CD8-positive, alpha-beta memory T cell (primary cell): Measurements from ENCODE around the gene CFL1. TPM values are rescaled to one million over a fixed set of nuclear protein-coding genes. Genes with fewer than 3 reads are reported as not detected.

Source experiments
- CTCF ChIA-PET: fragments of 350-600 bp; sonication (Branson Sonifier 250); formaldehyde crosslinking; loops from one replicate; lab custom pipeline; 2021; ENCODE audit warnings: antibody characterized with exemption; lab: Charles Lee
- POLR2A ChIA-PET: fragments of 350-600 bp; sonication (Branson Sonifier 250); formaldehyde crosslinking; loops from one replicate; lab custom pipeline; 2021; ENCODE audit warnings: antibody characterized with exemption; lab: Charles Lee
- DNase-seq, 5 donors: peaks; one replicate each; pipeline versions ENCODE4 v3.0.0 to v3.0.0-alpha.2; 2020 to 2022; ENCODE audit warnings: mixed read lengths in 1 of 5
- H3K27ac ChIP-seq: one replicate; pipeline ENCODE4 v1.7.0; 2013; ENCODE audit warnings: low read depth, mild to moderate bottlenecking, low read length, moderate library complexity
- H3K27me3 ChIP-seq: 2 replicates; pipeline ENCODE4 v1.7.0; 2013; ENCODE audit warnings: low read length, mild to moderate bottlenecking; ENCODE audit not compliant: insufficient read depth, poor library complexity, severe bottlenecking
- H3K36me3 ChIP-seq: 2 replicates; pipeline ENCODE4 v1.7.0; 2013; ENCODE audit warnings: mild to moderate bottlenecking, low read length, moderate library complexity; ENCODE audit not compliant: insufficient read depth
- H3K4me1 ChIP-seq: 2 replicates; pipeline ENCODE4 v1.7.0; 2013; ENCODE audit warnings: mild to moderate bottlenecking, low read length, moderate library complexity; ENCODE audit not compliant: insufficient read depth
- H3K4me3 ChIP-seq: 2 replicates; pipeline ENCODE4 v1.7.0; 2013; ENCODE audit warnings: mild to moderate bottlenecking, low read length
- H3K9me3 ChIP-seq: 2 replicates; pipeline ENCODE4 v1.7.0; 2013; ENCODE audit warnings: mild to moderate bottlenecking, low read length
- H3K27ac Mint-ChIP-seq, 8 donors: one replicate each; pipeline ENCODE4 v1.8.0; 2020 to 2021; ENCODE audit warnings: mixed read lengths in 8 of 8, mild to moderate bottlenecking in 6 of 8, inconsistent platforms in 3 of 8, moderate library complexity in 3 of 8
- H3K27me3 Mint-ChIP-seq, 2 donors: one replicate each; pipeline ENCODE4 v1.8.0; 2020 to 2021; ENCODE audit warnings: mixed read lengths in 2 of 2, mild to moderate bottlenecking in 1 of 2, moderate library complexity in 1 of 2
- H3K36me3 Mint-ChIP-seq, 3 donors: one replicate each; pipeline ENCODE4 v1.8.0; 2020 to 2021; ENCODE audit warnings: mixed read lengths in 3 of 3, inconsistent platforms in 1 of 3, mild to moderate bottlenecking in 1 of 3
- H3K4me1 Mint-ChIP-seq, 3 donors: one replicate each; pipeline ENCODE4 v1.8.0; 2020 to 2021; ENCODE audit warnings: mixed read lengths in 3 of 3, inconsistent platforms in 1 of 3, mild to moderate bottlenecking in 1 of 3
- H3K4me3 Mint-ChIP-seq, 7 donors: one replicate each; pipeline ENCODE4 v1.8.0; 2020 to 2021; ENCODE audit warnings: mixed read lengths in 7 of 7, mild to moderate bottlenecking in 6 of 7, moderate library complexity in 4 of 7, inconsistent platforms in 2 of 7
- H3K9me3 Mint-ChIP-seq, 5 donors: one replicate each; pipeline ENCODE4 v1.8.0; 2020 to 2022; ENCODE audit warnings: mixed read lengths in 5 of 5, mild to moderate bottlenecking in 3 of 5, moderate library complexity in 2 of 5, inconsistent platforms in 1 of 5
- polyA plus RNA-seq: library from polyadenylated mRNA; unstranded; fragments of 300-500 nt; fragmentation: Illumina TruSeq; gene quantifications from one replicate; pipeline ENCODE4 v1.2.3, GENCODE V29; 2021
- total RNA-seq, 2 experiments: library from RNA; stranded (reverse); gene quantifications; one replicate each; pipeline ENCODE4 v1.2.3, GENCODE V29; 2021

CFL1 gene
- total RNA-seq (1,000 to 10,000 TPM; 1,172 to 1,226 TPM), polyA plus RNA-seq (3,347 TPM)

DNA sequence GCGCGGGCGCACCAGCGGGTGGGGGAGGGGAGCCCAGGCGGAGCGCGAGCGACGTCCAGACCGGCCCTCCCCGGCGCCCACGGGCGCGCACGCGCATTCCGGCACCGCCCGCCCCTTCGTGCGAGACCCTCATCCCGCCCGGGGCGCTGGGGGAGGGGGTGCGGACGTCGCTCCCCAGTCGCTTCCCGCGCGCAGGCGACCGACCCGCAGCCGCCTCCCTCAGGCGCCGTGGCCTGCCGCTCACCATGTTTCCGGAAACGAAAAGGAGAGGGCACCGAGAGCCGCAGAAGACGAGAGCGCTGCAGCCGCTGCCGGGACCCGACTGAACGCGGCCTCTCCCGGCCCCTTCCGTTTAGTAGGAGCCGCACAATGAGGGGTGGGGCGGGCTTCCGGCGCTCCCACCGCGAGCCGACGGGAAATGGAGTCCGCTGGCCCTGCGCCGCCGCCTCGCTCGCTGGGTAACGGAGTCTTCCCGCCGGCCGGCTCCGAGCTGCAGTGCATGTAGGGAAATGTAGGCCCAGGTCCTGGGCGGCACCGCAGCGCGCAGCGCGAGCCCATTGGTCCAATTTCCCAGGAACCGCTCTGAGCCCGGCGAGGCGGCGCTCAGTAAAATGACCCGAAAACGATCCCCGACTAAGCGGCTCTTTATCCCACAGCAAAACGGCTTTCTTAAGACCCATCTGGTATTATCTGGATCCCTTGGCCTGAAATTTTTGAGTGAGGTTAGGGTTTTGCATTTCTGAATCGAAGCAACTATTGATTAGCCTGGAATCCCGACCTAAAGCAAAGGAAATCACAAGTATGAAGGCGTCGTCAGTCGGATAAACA lies at the start of gene CFL1:
Gene CFL1 (minus strand): TSS at position 328 of the 828 bp plus-strand sequence. CDS start 81 bp downstream, at position 247.
- Histone ChIP-seq H3K9me3 (no peaks in the 10 kb centered on the region), H3K4me1 (peaks cover 63% of the 10 kb centered on the region), H3K36me3 (peaks cover 47% of the 10 kb centered on the region), H3K27ac (peak within 1 kb of the TSS; percentile 93), H3K27me3 (no peaks in the 10 kb centered on the region), H3K4me3 (peak within 1 kb of the TSS; percentile 94)
- ChIA-PET CTCF (interaction anchor here (0.8 to 24.5 kb wide), 7 partner anchors 9 to 363 kb away, joined by 3 to 560 read pairs (median 3); partner anchors contain the start of genes CCDC85B, CTSW, EFEMP2 and FIBP), POLR2A (interaction anchor here (0.7 to 5.4 kb wide), 13 partner anchors 12 to 359 kb away, joined by 3 to 140 read pairs (median 5); partner anchors contain the start of genes BANF1, CCDC85B, EIF1AD and FIBP)
- peaks cover 18 to 65% (median 21%) of the 10 kb centered on the region in 3 donors for H3K36me3 Mint-ChIP-seq
- no peaks in the 10 kb centered on the region for H3K27me3 Mint-ChIP-seq
- peak within 1 kb of the TSS; percentile 88 to 99 (median 98) for H3K27ac Mint-ChIP-seq
- peaks cover 57 to 75% (median 66%) of the 10 kb centered on the region in 3 donors for H3K4me1 Mint-ChIP-seq
- peak; percentile 96 to 97 (median 97) for DNase-seq
- H3K4me3 Mint-ChIP-seq: peak within 1 kb of the TSS; percentile 91 to 96 (median 94)
- no peaks in the 10 kb centered on the region for H3K9me3 Mint-ChIP-seq

DNA sequence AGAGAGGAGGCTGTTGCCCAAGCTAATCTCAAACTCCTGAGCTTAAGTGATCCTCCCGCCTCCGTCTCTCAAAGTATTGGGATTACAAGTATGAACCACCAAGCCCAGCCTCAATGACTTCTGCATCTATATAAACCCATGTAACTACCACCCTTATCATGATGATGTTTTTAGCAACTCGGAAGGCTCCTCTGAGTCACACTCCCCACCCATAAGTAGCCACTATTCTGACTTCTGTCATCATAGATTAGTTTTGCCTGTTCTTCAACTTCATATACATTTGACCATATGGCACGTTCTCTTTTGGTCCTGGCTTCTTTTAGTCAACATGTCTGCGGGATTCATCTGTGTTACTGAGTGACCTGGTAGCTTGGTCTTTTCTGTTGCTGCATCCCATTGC lies 48.6 kb upstream of the CFL1 start:
- DNase-seq: no peak
- Histone ChIP-seq H3K4me1 (no peaks in the 10 kb centered on the region), H3K36me3 (no peaks in the 10 kb centered on the region), H3K27ac (peak overlapping the region; percentile 35), H3K27me3 (no peaks in the 10 kb centered on the region), H3K9me3 (no peaks in the 10 kb centered on the region), H3K4me3 (no peak overlapping the region)
- H3K27ac Mint-ChIP-seq: no peak overlapping the region
- no peaks in the 10 kb centered on the region for H3K9me3 Mint-ChIP-seq
- CTCF ChIA-PET: interaction anchor here (1.0 to 2.2 kb wide), 3 partner anchors 17 to 33 kb away, joined by 3 to 14 read pairs (median 3); partner anchors contain the start of gene CCDC85B
- no peak overlapping the region for H3K4me3 Mint-ChIP-seq
- POLR2A ChIA-PET: interaction anchor here (0.8 kb wide), 1 partner anchor 16 kb away, joined by 3 read pairs; the partner anchor contains the start of gene CCDC85B
- H3K36me3 Mint-ChIP-seq: no peaks in the 10 kb centered on the region
- H3K4me1 Mint-ChIP-seq: peaks cover 5 to 8% (median 7%) of the 10 kb centered on the region in 3 donors
- peaks cover 0 to 11% of the 10 kb centered on the region in 2 donors for H3K27me3 Mint-ChIP-seq

DNA sequence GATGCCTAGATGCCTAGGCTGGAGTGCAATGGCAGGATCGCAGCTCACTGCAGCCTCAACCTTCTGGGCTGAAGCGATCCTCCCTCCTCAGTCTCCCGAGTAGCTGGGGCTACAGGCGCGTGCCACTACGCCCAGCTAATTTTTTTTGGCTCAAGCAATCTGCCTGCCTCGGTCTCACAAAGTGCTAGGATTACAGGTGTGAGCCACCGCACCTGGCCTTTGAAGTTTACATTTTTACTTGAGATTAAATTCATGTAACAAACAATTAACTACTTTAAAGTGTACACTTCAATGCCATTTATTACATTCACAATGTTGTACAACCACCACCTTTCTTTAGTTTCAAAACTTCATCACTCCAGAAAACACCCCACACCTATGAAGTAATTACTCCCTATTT lies 45.7 kb upstream of the CFL1 start:
- Mint-ChIP-seq H3K4me3 (peak overlapping the region in 1 of 7 donors; percentile 35), H3K27me3 (peaks cover 0 to 5% of the 10 kb centered on the region in 2 donors), H3K27ac (peak overlapping the region in 2 of 8 donors; percentile 15), H3K9me3 (no peaks in the 10 kb centered on the region), H3K36me3 (no peaks in the 10 kb centered on the region), H3K4me1 (peaks cover 5 to 12% (median 6%) of the 10 kb centered on the region in 3 donors)
- Histone ChIP-seq H3K4me3 (no peak overlapping the region), H3K4me1 (peaks cover 21% of the 10 kb centered on the region), H3K27me3 (peaks cover under 1% of the 10 kb centered on the region), H3K36me3 (no peaks in the 10 kb centered on the region), H3K27ac (peak overlapping the region; percentile 25), H3K9me3 (no peaks in the 10 kb centered on the region)
- CTCF ChIA-PET: interaction anchor here (1.4 kb wide), 1 partner anchor 19 kb away, joined by 3 read pairs; no protein-coding TSS in a partner anchor
- no peak for DNase-seq
- POLR2A ChIA-PET: no interaction called here

DNA sequence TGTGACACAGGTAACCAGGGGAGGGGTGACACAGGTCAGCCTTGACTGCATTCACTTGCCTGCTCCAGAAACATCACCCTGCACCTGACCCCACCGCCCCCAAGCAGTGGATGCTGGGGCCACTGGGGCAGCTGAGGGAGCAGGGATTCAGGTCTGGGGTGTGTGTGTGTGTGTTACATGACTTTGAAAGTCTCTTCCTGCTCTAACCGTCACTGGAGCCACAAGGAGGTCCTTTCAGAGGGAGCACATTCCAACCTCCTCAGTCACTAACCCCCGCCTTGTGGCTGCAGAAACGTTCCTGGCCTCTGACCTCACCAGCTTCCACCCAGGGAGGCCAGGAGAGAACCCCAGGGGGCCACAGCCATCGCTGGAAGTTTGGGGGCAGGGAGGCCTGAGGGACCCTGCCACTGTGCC lies 45.1 kb upstream of the CFL1 start:
- no peak overlapping the region for H3K4me3 ChIP-seq
- Mint-ChIP-seq H3K4me1 (peaks cover 6 to 13% (median 6%) of the 10 kb centered on the region in 3 donors), H3K36me3 (no peaks in the 10 kb centered on the region), H3K4me3 (no peak overlapping the region), H3K27ac (peak overlapping the region in 2 of 8 donors; percentile 15 to 64), H3K9me3 (no peaks in the 10 kb centered on the region), H3K27me3 (peaks cover 0 to 5% of the 10 kb centered on the region in 2 donors)
- H3K9me3 ChIP-seq: no peaks in the 10 kb centered on the region
- DNase-seq: no peak
- H3K4me1 ChIP-seq: peaks cover 24% of the 10 kb centered on the region
- H3K36me3 ChIP-seq: no peaks in the 10 kb centered on the region
- H3K27me3 ChIP-seq: peaks cover 6% of the 10 kb centered on the region
- ChIA-PET POLR2A (no interaction called here), CTCF (interaction anchor here (1.4 to 2.1 kb wide), 2 partner anchors 19 kb away, joined by 3 to 9 read pairs; no protein-coding TSS in a partner anchor)
- peak overlapping the region; percentile 25 for H3K27ac ChIP-seq

DNA sequence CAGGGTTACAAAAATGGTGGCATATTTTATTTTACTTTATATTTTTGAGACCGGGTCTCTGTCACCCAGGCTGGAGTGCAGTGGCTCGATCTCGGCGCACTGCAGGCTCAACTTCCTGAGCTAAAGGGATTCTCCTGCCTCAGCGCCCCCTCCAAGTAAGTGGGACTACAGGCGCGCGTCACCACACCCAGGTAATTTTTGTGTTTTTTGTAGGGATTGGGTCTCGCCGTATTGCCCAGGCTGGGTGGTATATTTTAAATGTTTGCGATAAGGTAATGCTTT lies 42.9 kb upstream of the CFL1 start:
- Histone ChIP-seq H3K27me3 (peaks cover 6% of the 10 kb centered on the region), H3K4me1 (peaks cover 24% of the 10 kb centered on the region), H3K27ac (no peak overlapping the region), H3K36me3 (no peaks in the 10 kb centered on the region), H3K9me3 (no peaks in the 10 kb centered on the region), H3K4me3 (no peak overlapping the region)
- Mint-ChIP-seq H3K27ac (peak overlapping the region in 7 of 8 donors; percentile 35 to 92 (median 88)), H3K4me3 (peak overlapping the region in 6 of 7 donors; percentile 52 to 83 (median 60)), H3K9me3 (no peaks in the 10 kb centered on the region), H3K36me3 (no peaks in the 10 kb centered on the region), H3K27me3 (no peaks in the 10 kb centered on the region), H3K4me1 (peaks cover 6 to 13% (median 7%) of the 10 kb centered on the region in 3 donors)
- no peak for DNase-seq
- ChIA-PET POLR2A (interaction anchor here (0.7 to 3.7 kb wide), 3 partner anchors 10 to 18 kb away, joined by 3 to 32 read pairs (median 5); partner anchors contain the start of genes C11orf68, CCDC85B and FIBP), CTCF (interaction anchor here (1.0 to 5.9 kb wide), 5 partner anchors 11 to 167 kb away, joined by 3 to 79 read pairs (median 6); partner anchors contain the start of genes CCDC85B, FIBP and MUS81)

DNA sequence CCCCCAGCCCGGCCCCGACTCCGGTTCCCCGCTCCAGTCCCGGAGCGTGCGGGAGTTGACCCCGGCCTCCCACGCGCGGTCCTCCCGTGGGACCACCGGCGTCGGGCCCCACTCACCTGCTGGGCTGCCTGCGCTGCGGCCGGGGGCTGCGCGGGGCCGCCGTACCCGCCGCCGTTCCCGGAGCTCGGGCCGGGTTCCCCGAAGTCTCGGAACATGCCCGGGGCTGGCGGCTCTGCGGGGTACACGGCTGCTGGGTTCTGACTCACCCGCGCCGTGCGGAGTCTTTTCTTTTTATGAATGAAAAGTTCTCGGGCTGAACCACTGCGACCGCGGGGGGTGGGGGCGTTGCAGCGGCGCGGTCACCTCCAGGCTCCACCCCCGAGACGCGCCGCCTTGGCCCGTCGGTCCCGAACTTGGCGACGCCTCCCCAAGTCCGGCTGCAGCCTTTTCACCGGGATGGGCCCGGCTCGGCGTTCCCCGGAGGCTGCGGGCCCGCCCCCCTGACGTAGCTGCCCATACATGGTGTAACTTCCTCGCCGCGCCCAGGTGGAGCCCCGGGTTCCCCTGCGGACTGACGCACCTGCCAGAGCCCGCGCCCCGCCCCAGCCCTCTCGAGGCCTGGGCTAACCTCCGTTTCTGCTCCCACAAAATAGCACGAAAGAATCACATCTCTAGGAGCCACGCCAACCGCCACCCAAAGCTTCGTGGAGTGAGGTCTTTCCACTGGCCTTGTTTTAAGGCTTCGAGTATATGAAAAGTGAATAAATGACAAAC lies 42.3 kb upstream of the CFL1 start, which contains the start of gene FOSL1:
Gene FOSL1 (minus strand): TSS at position 264 of the 774 bp plus-strand sequence. CDS start 49 bp downstream, at position 215.
- H3K4me1 Mint-ChIP-seq: peaks cover 8 to 13% (median 11%) of the 10 kb centered on the region in 3 donors

More for the DNA sequence above, 42.3 kb upstream of the CFL1 start, which contains the start of gene FOSL1:
- peak within 1 kb of the TSS in 7 of 8 donors; percentile 36 to 92 (median 88) for H3K27ac Mint-ChIP-seq
- H3K4me3 Mint-ChIP-seq: peak within 1 kb of the TSS; percentile 53 to 83 (median 58)
- Histone ChIP-seq H3K9me3 (no peaks in the 10 kb centered on the region), H3K27me3 (peaks cover 6% of the 10 kb centered on the region), H3K4me1 (peaks cover 24% of the 10 kb centered on the region), H3K27ac (peak within 1 kb of the TSS; percentile 62), H3K4me3 (peak within 1 kb of the TSS; percentile 50), H3K36me3 (no peaks in the 10 kb centered on the region)
- ChIA-PET CTCF (interaction anchor here (1.0 to 5.9 kb wide), 4 partner anchors 11 to 167 kb away, joined by 3 to 79 read pairs (median 5); partner anchors contain the start of genes CCDC85B, FIBP and MUS81), POLR2A (interaction anchor here (0.7 to 3.7 kb wide), 4 partner anchors 10 to 19 kb away, joined by 3 to 32 read pairs (median 5); partner anchors contain the start of genes C11orf68, CCDC85B and FIBP)
- H3K36me3 Mint-ChIP-seq: no peaks in the 10 kb centered on the region
- H3K9me3 Mint-ChIP-seq: no peaks in the 10 kb centered on the region
- no peaks in the 10 kb centered on the region for H3K27me3 Mint-ChIP-seq
- peak; percentile 90 to 95 (median 93) for DNase-seq
